Stimulated activated naive CD8-positive, alpha-beta T cell treated with anti-CD3 and anti-CD28 coated beads, Interleukin-15, amount 100 ng/mL, for 72 hours (primary cell): Measurements from ENCODE around the gene DAAM1.

ENCODE experiments used
- ATAC-seq: fragments of 150-1000 bp; cut with Tn5 transposase; 2 replicates; pipeline ENCODE4 v1.10.0; 2021; ENCODE audit warnings: mild to moderate bottlenecking, moderate library complexity
- DNase-seq, 2 donors: peaks; one replicate each; pipeline ENCODE4 v3.0.0; 2021 to 2022
- H3K27ac Mint-ChIP-seq, 2 donors: one replicate each; pipeline ENCODE4 v1.8.0; 2022; ENCODE audit warnings: mild to moderate bottlenecking in 2 of 2, mixed read lengths in 2 of 2, moderate library complexity in 2 of 2
- H3K27me3 Mint-ChIP-seq: one replicate; pipeline ENCODE4 v1.8.0; 2022; ENCODE audit warnings: mixed read lengths
- H3K4me1 Mint-ChIP-seq: one replicate; pipeline ENCODE4 v1.8.0; 2022; ENCODE audit warnings: mild to moderate bottlenecking, mixed read lengths
- H3K4me3 Mint-ChIP-seq, 2 donors: one replicate each; pipeline ENCODE4 v1.8.0; 2022; ENCODE audit warnings: mild to moderate bottlenecking in 2 of 2, mixed read lengths in 2 of 2, moderate library complexity in 1 of 2
- H3K9me3 Mint-ChIP-seq, 2 donors: one replicate each; pipeline ENCODE4 v1.8.0; 2022; ENCODE audit warnings: mixed read lengths in 2 of 2

Gene DAAM1

GRCh38 chr14:59317346-59317745 is 128.9 kb downstream of the DAAM1 start:
- H3K27me3 Mint-ChIP-seq, result no peaks in the 10 kb centered on the region
- peaks cover 9% of the 10 kb centered on the region for H3K4me1 Mint-ChIP-seq
- no peak overlapping the region for H3K4me3 Mint-ChIP-seq
- no peak for DNase-seq
- no peaks in the 10 kb centered on the region for H3K9me3 Mint-ChIP-seq
- ATAC-seq, result no peak
- no peak overlapping the region for H3K27ac Mint-ChIP-seq

GRCh38 chr14:59317798-59318505 is 129.5 kb downstream of the DAAM1 start:
- no peaks in the 10 kb centered on the region for H3K27me3 Mint-ChIP-seq
- H3K27ac Mint-ChIP-seq, result peak overlapping the region in 1 of 2 donors; percentile 33
- ATAC-seq, result no peak

GRCh38 chr14:59318908-59319307 is 130.4 kb downstream of the DAAM1 start:
- H3K4me1 Mint-ChIP-seq, result peaks cover 9% of the 10 kb centered on the region
- no peaks in the 10 kb centered on the region for H3K9me3 Mint-ChIP-seq
- no peaks in the 10 kb centered on the region for H3K27me3 Mint-ChIP-seq
- no peak overlapping the region for H3K4me3 Mint-ChIP-seq
- ATAC-seq (no peak), DNase-seq (no peak)
- H3K27ac Mint-ChIP-seq, result no peak overlapping the region

More at GRCh38 chr14:59317798-59318505, 129.5 kb downstream of the DAAM1 start:
- Mint-ChIP-seq H3K4me1 (peaks cover 9% of the 10 kb centered on the region), H3K4me3 (no peak overlapping the region), H3K9me3 (no peaks in the 10 kb centered on the region)
- DNase-seq, result no peak

- no peak overlapping the region for H3K4me3 Mint-ChIP-seq
- DNase-seq (no peak), ATAC-seq (no peak)
- no peaks in the 10 kb centered on the region for H3K9me3 Mint-ChIP-seq
- H3K27me3 Mint-ChIP-seq, result no peaks in the 10 kb centered on the region
- peaks cover 9% of the 10 kb centered on the region for H3K4me1 Mint-ChIP-seq
- no peak overlapping the region for H3K27ac Mint-ChIP-seq
Observed at GRCh38 chr14:59320361-59320760, 131.9 kb downstream of the DAAM1 start.

GRCh38 chr14:59320763-59321625 is 132.5 kb downstream of the DAAM1 start:
- no peak for ATAC-seq
- Mint-ChIP-seq H3K27me3 (no peaks in the 10 kb centered on the region), H3K9me3 (no peaks in the 10 kb centered on the region), H3K4me3 (no peak overlapping the region), H3K27ac (no peak overlapping the region), H3K4me1 (peaks cover 9% of the 10 kb centered on the region)
- DNase-seq, result no peak

GRCh38 chr14:59321626-59321949 is 133.1 kb downstream of the DAAM1 start:
- no peaks in the 10 kb centered on the region for H3K9me3 Mint-ChIP-seq
- no peak overlapping the region for H3K4me3 Mint-ChIP-seq
- no peaks in the 10 kb centered on the region for H3K27me3 Mint-ChIP-seq
- no peak overlapping the region for H3K27ac Mint-ChIP-seq
- no peak for DNase-seq
- H3K4me1 Mint-ChIP-seq, result peaks cover 9% of the 10 kb centered on the region
- no peak for ATAC-seq

GRCh38 chr14:59325906-59326305 is 137.4 kb downstream of the DAAM1 start:
- no peaks in the 10 kb centered on the region for H3K27me3 Mint-ChIP-seq
- H3K4me3 Mint-ChIP-seq, result no peak overlapping the region
- peaks cover 6% of the 10 kb centered on the region for H3K4me1 Mint-ChIP-seq
- H3K9me3 Mint-ChIP-seq, result no peaks in the 10 kb centered on the region
- ATAC-seq (no peak), DNase-seq (no peak)
- no peak overlapping the region for H3K27ac Mint-ChIP-seq

GRCh38 chr14:59328454-59328853 is 140.0 kb downstream of the DAAM1 start:
- no peak for DNase-seq
- Mint-ChIP-seq H3K4me1 (no peaks in the 10 kb centered on the region), H3K9me3 (no peaks in the 10 kb centered on the region), H3K27ac (no peak overlapping the region), H3K4me3 (no peak overlapping the region), H3K27me3 (no peaks in the 10 kb centered on the region)
- no peak for ATAC-seq

GRCh38 chr14:59330455-59330854 is 142.0 kb downstream of the DAAM1 start:
- no peak overlapping the region for H3K4me3 Mint-ChIP-seq
- H3K27me3 Mint-ChIP-seq, result no peaks in the 10 kb centered on the region
- DNase-seq (no peak), ATAC-seq (no peak)
- no peaks in the 10 kb centered on the region for H3K4me1 Mint-ChIP-seq
- H3K9me3 Mint-ChIP-seq, result no peaks in the 10 kb centered on the region
- no peak overlapping the region for H3K27ac Mint-ChIP-seq

- no peak for DNase-seq
- ATAC-seq, result no peak
- Mint-ChIP-seq H3K27me3 (no peaks in the 10 kb centered on the region), H3K27ac (no peak overlapping the region), H3K9me3 (no peaks in the 10 kb centered on the region), H3K4me3 (no peak overlapping the region), H3K4me1 (no peaks in the 10 kb centered on the region)
Observed at GRCh38 chr14:59331217-59331616, 142.8 kb downstream of the DAAM1 start.

- Mint-ChIP-seq H3K4me1 (no peaks in the 10 kb centered on the region), H3K27ac (peak overlapping the region in 1 of 2 donors; percentile 19), H3K27me3 (no peaks in the 10 kb centered on the region), H3K9me3 (no peaks in the 10 kb centered on the region), H3K4me3 (no peak overlapping the region)
- ATAC-seq (no peak), DNase-seq (no peak)
Observed at GRCh38 chr14:59332727-59333126, 144.3 kb downstream of the DAAM1 start.

GRCh38 chr14:59333235-59333634 is 144.8 kb downstream of the DAAM1 start:
- Mint-ChIP-seq H3K27ac (no peak overlapping the region), H3K9me3 (no peaks in the 10 kb centered on the region), H3K27me3 (no peaks in the 10 kb centered on the region), H3K4me1 (no peaks in the 10 kb centered on the region), H3K4me3 (no peak overlapping the region)
- DNase-seq (no peak), ATAC-seq (no peak)

- ATAC-seq (no peak), DNase-seq (no peak)
- H3K4me1 Mint-ChIP-seq, result no peaks in the 10 kb centered on the region
- no peak overlapping the region for H3K27ac Mint-ChIP-seq
- no peaks in the 10 kb centered on the region for H3K9me3 Mint-ChIP-seq
- H3K4me3 Mint-ChIP-seq, result no peak overlapping the region
- no peaks in the 10 kb centered on the region for H3K27me3 Mint-ChIP-seq
Observed at GRCh38 chr14:59333668-59334067, 145.2 kb downstream of the DAAM1 start.

GRCh38 chr14:59334253-59334652 is 145.8 kb downstream of the DAAM1 start:
- no peaks in the 10 kb centered on the region for H3K4me1 Mint-ChIP-seq
- H3K9me3 Mint-ChIP-seq, result no peaks in the 10 kb centered on the region
- DNase-seq (no peak), ATAC-seq (no peak)
- H3K27ac Mint-ChIP-seq, result no peak overlapping the region
- H3K27me3 Mint-ChIP-seq, result no peaks in the 10 kb centered on the region
- H3K4me3 Mint-ChIP-seq, result no peak overlapping the region

GRCh38 chr14:59336098-59336497 is 147.6 kb downstream of the DAAM1 start:
- ATAC-seq (no peak), DNase-seq (no peak)
- Mint-ChIP-seq H3K9me3 (no peaks in the 10 kb centered on the region), H3K4me1 (no peaks in the 10 kb centered on the region), H3K4me3 (no peak overlapping the region), H3K27me3 (no peaks in the 10 kb centered on the region), H3K27ac (no peak overlapping the region)

- ATAC-seq (no peak), DNase-seq (no peak)
- Mint-ChIP-seq H3K27me3 (no peaks in the 10 kb centered on the region), H3K4me1 (no peaks in the 10 kb centered on the region), H3K4me3 (no peak overlapping the region), H3K27ac (no peak overlapping the region), H3K9me3 (no peaks in the 10 kb centered on the region)
Observed at GRCh38 chr14:59336706-59337105, 148.2 kb downstream of the DAAM1 start.
